Neuronal stem cell (in vitro differentiated cells): ENCODE measurements around the gene KRTAP10-1.

ENCODE experiments used
- DNase-seq: peaks from one replicate; pipeline ENCODE4 v3.0.0-alpha.2; 2013; ENCODE audit warnings: low spot score
- H2AFZ ChIP-seq: one replicate; pipeline ENCODE4 v1.6.1; 2013; ENCODE audit warnings: mild to moderate bottlenecking, low read length, inconsistent platforms
- H2AK5ac ChIP-seq: 2 replicates; pipeline ENCODE4 v1.6.1; 2013; ENCODE audit warnings: low read depth, mild to moderate bottlenecking, inconsistent platforms, low read length, moderate library complexity, mixed read lengths
- H2BK120ac ChIP-seq: 2 replicates; pipeline ENCODE4 v1.6.1; 2013; ENCODE audit warnings: low read depth, mild to moderate bottlenecking, inconsistent platforms, low read length, moderate library complexity, mixed read lengths
- H2BK12ac ChIP-seq: one replicate; pipeline ENCODE4 v1.6.1; 2013; ENCODE audit warnings: low read length, inconsistent platforms
- H2BK15ac ChIP-seq: 2 replicates; pipeline ENCODE4 v1.6.1; 2013; ENCODE audit warnings: mild to moderate bottlenecking, low read length, inconsistent platforms, mixed read lengths
- H2BK5ac ChIP-seq: one replicate; pipeline ENCODE4 v1.6.1; 2013; ENCODE audit warnings: inconsistent platforms, mild to moderate bottlenecking, low read length, moderate library complexity
- H3K14ac ChIP-seq: one replicate; pipeline ENCODE4 v1.6.1; 2013; ENCODE audit warnings: low read length, inconsistent platforms
- H3K18ac ChIP-seq: 2 replicates; pipeline ENCODE4 v1.6.1; 2013; ENCODE audit warnings: low read length, inconsistent platforms
- H3K23ac ChIP-seq: 2 replicates; pipeline ENCODE4 v1.6.1; 2013; ENCODE audit warnings: low read depth, mild to moderate bottlenecking, mixed read lengths, low read length, inconsistent platforms; ENCODE audit not compliant: poor library complexity
- H3K27ac ChIP-seq: replicated peaks from 3 replicates; pipeline ENCODE4 v1.5.1; 2013; ENCODE audit warnings: low read length, inconsistent platforms
- H3K27me3 ChIP-seq, 3 experiments: 2 replicates each; pipeline ENCODE4 v1.6.1; 2013; ENCODE audit warnings: low read length in 3 of 3, mild to moderate bottlenecking in 2 of 3, inconsistent platforms in 1 of 3, low read depth in 1 of 3, mixed read lengths in 1 of 3, moderate library complexity in 1 of 3; ENCODE audit not compliant: control insufficient read depth in 3 of 3, insufficient read depth in 3 of 3
- H3K36me3 ChIP-seq, 2 donors: replicated peaks in 1 of 2; 2 replicates each; pipeline ENCODE4 v1.6.1; 2013; ENCODE audit warnings: low read length in 2 of 2; ENCODE audit not compliant: control insufficient read depth in 2 of 2, insufficient read depth in 2 of 2
- H3K4ac ChIP-seq: 2 replicates; pipeline ENCODE4 v1.6.1; 2013; ENCODE audit warnings: inconsistent platforms, mild to moderate bottlenecking, low read length, moderate library complexity
- H3K4me1 ChIP-seq, 2 donors: 1 replicate in 1 of 2; 2 replicates in 1 of 2; pipeline ENCODE4 v1.6.1; 2013; ENCODE audit warnings: low read length in 2 of 2, low read depth in 1 of 2; ENCODE audit not compliant: control insufficient read depth in 2 of 2, insufficient read depth in 1 of 2
- H3K4me2 ChIP-seq: one replicate; pipeline ENCODE4 v1.6.1; 2013; ENCODE audit warnings: mild to moderate bottlenecking, low read length, inconsistent platforms; ENCODE audit not compliant: insufficient read depth, poor library complexity, severe bottlenecking
- H3K4me3 ChIP-seq, 2 donors: 2 replicates each; pipeline ENCODE4 v1.5.1; 2013; ENCODE audit warnings: low read length in 2 of 2, mild to moderate bottlenecking in 2 of 2, inconsistent platforms in 1 of 2, moderate library complexity in 1 of 2
- H3K79me1 ChIP-seq: one replicate; pipeline ENCODE4 v1.6.1; 2013; ENCODE audit warnings: low read depth, mild to moderate bottlenecking, inconsistent platforms, low read length, moderate library complexity
- H3K9ac ChIP-seq: one replicate; pipeline ENCODE4 v1.6.1; 2013; ENCODE audit warnings: mild to moderate bottlenecking, low read depth, low read length, inconsistent platforms; ENCODE audit not compliant: poor library complexity
- H3K9me3 ChIP-seq, 2 donors: replicated peaks in 1 of 2; 2 replicates each; pipeline versions ENCODE3 to v1.6.1; 2013; ENCODE audit warnings: low read length in 2 of 2, mild to moderate bottlenecking in 2 of 2, inconsistent platforms in 1 of 2, low read depth in 1 of 2, mixed read lengths in 1 of 2, moderate library complexity in 1 of 2; ENCODE audit not compliant: control insufficient read depth in 2 of 2, insufficient read depth in 1 of 2
- H4K8ac ChIP-seq: one replicate; pipeline ENCODE4 v1.6.1; 2013; ENCODE audit warnings: low read depth, mild to moderate bottlenecking, inconsistent platforms, low read length, moderate library complexity
- H4K91ac ChIP-seq: one replicate; pipeline ENCODE4 v1.6.1; 2013; ENCODE audit warnings: low read length, low read depth, mild to moderate bottlenecking, inconsistent platforms; ENCODE audit not compliant: poor library complexity
- WGBS, 2 donors: extraction: QIAGEN DNeasy Blood & Tissue Kit; methylation state at CpG; one replicate each; pipeline ENCODE4 v1.1.7; 2013; ENCODE audit warnings: missing lambda C conversion rate in 2 of 2, mixed read lengths in 1 of 2; ENCODE audit not compliant: insufficient read length in 2 of 2, insufficient replicate concordance in 1 of 2; ENCODE audit errors: extremely low coverage in 2 of 2; 5-methylcytosine and 5-hydroxymethylcytosine counted together

Gene KRTAP10-1

DNA sequence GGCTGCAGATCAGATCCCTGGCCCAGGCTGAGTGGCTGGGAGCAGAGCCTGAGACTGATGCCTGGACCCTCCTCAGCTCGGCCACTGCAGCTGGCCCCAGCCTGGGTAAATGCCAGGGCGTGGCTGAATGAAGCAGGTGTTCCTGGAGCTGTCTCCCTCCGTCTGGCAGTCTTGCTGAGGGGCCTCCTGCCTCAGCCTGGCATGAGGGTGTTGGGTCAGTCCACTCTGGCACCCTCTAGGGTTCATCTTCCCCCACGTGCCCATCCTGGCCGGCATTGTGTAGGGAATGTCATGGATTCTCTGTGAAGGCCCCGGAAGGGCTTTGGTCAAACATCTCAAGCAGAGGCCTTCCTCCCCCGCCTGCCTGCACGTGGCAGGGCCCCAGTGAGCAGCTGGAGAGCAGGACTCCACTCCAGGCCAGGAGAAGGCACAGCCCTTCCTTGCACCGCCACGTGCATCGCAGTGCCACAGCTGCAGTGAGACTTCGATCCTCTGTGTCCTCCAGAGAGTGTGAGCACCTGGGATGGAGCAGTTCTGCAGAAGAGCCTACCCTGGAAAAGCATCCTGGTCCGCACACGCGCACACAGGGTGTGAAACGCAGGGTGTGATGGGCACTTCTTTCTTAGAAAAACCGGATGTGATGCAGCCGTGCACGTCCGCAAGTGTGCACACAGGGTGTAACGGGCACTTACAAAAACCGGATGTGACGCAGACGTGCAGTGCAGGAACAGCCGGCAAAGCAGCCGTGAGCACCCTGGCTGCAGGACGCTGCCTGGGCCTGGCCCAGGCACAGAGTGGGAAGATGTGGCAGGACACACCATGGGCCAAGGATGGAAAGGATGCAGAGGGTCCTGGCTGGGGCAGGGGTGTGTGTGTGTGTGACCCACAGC lies 28.9 kb upstream of the KRTAP10-1 start:
- no peak overlapping the region for H3K4me2 ChIP-seq
- H3K79me1 ChIP-seq = no peaks in the 10 kb centered on the region
- H4K8ac ChIP-seq = no peak overlapping the region
- H2AFZ ChIP-seq = no peak overlapping the region
- no peak overlapping the region for H3K14ac ChIP-seq
- peak overlapping the region; percentile 75 for H2BK5ac ChIP-seq
- peak overlapping the region in 1 of 2 donors; percentile 11 for H3K4me3 ChIP-seq
- H3K18ac ChIP-seq = peak overlapping the region; percentile 90
- no peaks in the 10 kb centered on the region for H3K4me1 ChIP-seq
- H3K4ac ChIP-seq = peak overlapping the region; percentile 20
- H4K91ac ChIP-seq = no peak overlapping the region
- H3K36me3 ChIP-seq = no peaks in the 10 kb centered on the region
- peak overlapping the region; percentile 80 for H3K23ac ChIP-seq
- H3K9ac ChIP-seq = no peak overlapping the region
- H2BK15ac ChIP-seq = no peak overlapping the region
- no CpG with 5 or more reads among the region's 27 CpGs for WGBS, 2 donors
- no peak overlapping the region for H3K27ac ChIP-seq
- DNase-seq = no peak
- peak overlapping the region; percentile 30 for H2BK120ac ChIP-seq
- H2BK12ac ChIP-seq = no peak overlapping the region
- peak overlapping the region; percentile 96 for H2AK5ac ChIP-seq
- H3K27me3 ChIP-seq = no peaks in the 10 kb centered on the region
- H3K9me3 ChIP-seq = peaks cover 4 to 10% of the 10 kb centered on the region in 2 donors

DNA sequence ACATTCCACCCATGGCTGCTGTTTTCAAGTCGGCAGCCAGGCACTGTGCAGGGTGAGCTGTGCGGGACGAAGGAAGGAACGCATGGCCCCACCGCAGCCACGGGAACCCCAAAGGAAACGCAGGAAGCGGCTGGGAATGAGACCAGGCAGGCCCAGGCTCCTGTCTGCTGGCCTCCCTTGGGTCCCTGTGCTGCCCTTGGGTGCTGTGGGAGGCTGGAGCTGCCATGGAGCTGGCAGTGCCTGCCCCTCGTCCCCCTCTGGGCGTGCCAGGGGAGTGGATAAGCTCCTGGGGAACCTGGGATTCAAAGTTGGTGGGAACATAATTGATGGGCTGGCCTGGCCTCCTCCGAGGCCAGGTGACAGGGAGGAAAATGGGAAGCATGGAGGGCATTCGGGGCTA lies 28.3 kb upstream of the KRTAP10-1 start:
- H2AFZ ChIP-seq = no peak overlapping the region
- no peak overlapping the region for H3K9ac ChIP-seq
- peak overlapping the region; percentile 96 for H2AK5ac ChIP-seq
- peak overlapping the region; percentile 89 for H3K4ac ChIP-seq
- peaks cover 4 to 10% of the 10 kb centered on the region in 2 donors for H3K9me3 ChIP-seq
- H3K79me1 ChIP-seq = no peaks in the 10 kb centered on the region
- peak overlapping the region; percentile 75 for H2BK5ac ChIP-seq
- no peaks in the 10 kb centered on the region for H3K4me1 ChIP-seq
- no peak overlapping the region for H2BK12ac ChIP-seq
- H3K4me3 ChIP-seq = no peak overlapping the region
- peak overlapping the region; percentile 90 for H3K18ac ChIP-seq
- H4K8ac ChIP-seq = no peak overlapping the region
- no peak overlapping the region for H4K91ac ChIP-seq
- H3K4me2 ChIP-seq = no peak overlapping the region
- H2BK120ac ChIP-seq = no peak overlapping the region
- peak overlapping the region; percentile 80 for H3K23ac ChIP-seq
- H3K14ac ChIP-seq = peak overlapping the region; percentile 63
- H3K36me3 ChIP-seq = no peaks in the 10 kb centered on the region
- no peak for DNase-seq
- WGBS, 2 donors = no CpG with 5 or more reads among the region's 12 CpGs
- no peak overlapping the region for H3K27ac ChIP-seq
- H2BK15ac ChIP-seq = peak overlapping the region; percentile 89
- H3K27me3 ChIP-seq = no peaks in the 10 kb centered on the region

DNA sequence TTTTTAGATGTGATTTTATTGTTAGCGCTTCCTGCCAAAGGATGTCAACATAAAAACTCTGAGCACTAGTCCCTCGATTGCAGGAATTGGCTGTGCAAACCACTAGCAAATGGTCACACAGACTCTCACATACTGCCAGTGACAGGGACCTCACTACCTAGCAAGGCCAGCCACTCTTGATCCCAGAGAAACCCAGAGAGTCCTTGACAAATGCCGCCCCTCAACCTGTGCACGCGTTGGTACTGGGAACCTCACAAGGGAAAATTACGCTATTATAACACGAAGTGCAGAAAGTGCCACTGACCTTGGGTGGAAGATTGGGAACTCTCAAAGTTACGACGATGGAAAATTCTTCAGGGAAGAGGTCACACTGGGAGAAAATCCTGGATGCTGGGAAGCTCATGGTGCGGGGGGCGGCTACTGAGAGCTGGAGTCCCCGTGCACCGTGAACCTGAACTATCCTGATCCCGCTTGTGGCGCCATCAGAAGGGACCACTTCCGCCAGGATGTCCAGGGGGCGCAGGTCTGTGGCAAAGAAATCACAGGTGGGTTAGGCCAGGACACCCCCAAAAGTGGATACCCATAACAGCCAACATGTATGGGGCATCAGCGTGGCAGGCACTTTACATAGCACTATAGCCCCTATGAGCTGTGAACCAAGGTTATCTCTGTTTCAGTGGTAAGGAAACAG lies 27.6 kb upstream of the KRTAP10-1 start:
- peak overlapping the region; percentile 75 for H2BK5ac ChIP-seq
- no peak overlapping the region for H4K8ac ChIP-seq
- H3K27me3 ChIP-seq = no peaks in the 10 kb centered on the region
- no peaks in the 10 kb centered on the region for H3K36me3 ChIP-seq
- H2BK12ac ChIP-seq = no peak overlapping the region
- no peaks in the 10 kb centered on the region for H3K4me1 ChIP-seq
- H2AK5ac ChIP-seq = peak overlapping the region; percentile 96
- WGBS, 2 donors = no CpG with 5 or more reads among the region's 18 CpGs
- H3K4ac ChIP-seq = no peak overlapping the region
- no peak overlapping the region for H3K9ac ChIP-seq
- H3K18ac ChIP-seq = peak overlapping the region; percentile 90
- H2BK15ac ChIP-seq = peak overlapping the region; percentile 89
- H2AFZ ChIP-seq = no peak overlapping the region
- H3K27ac ChIP-seq = no peak overlapping the region
- peak overlapping the region; percentile 63 for H3K14ac ChIP-seq
- H3K23ac ChIP-seq = peak overlapping the region; percentile 80
- no peak overlapping the region for H4K91ac ChIP-seq
- no peaks in the 10 kb centered on the region for H3K79me1 ChIP-seq
- H3K4me3 ChIP-seq = no peak overlapping the region
- peaks cover 4 to 10% of the 10 kb centered on the region in 2 donors for H3K9me3 ChIP-seq
- DNase-seq = no peak
- H3K4me2 ChIP-seq = no peak overlapping the region
- H2BK120ac ChIP-seq = no peak overlapping the region

DNA sequence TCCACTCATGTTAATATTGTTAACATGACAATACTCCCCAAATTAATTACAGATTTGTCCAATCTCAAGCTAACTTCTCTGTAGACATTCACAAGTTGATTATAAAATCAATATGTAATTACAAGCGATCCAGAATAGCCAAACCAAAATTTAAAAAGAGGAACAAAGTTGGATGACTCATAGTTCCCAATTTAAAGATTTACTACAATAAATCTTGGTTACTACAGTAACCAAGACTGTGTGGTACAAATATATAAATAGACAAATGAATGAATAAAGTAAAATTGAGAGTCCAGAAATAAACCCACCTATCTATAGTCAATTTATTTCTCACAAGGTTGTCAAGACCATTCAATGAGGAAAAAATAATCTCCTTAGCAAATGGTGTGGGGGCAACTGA lies 26.4 kb upstream of the KRTAP10-1 start:
- no peaks in the 10 kb centered on the region for H3K4me1 ChIP-seq

More for the DNA sequence above, 26.4 kb upstream of the KRTAP10-1 start:
- H4K91ac ChIP-seq = no peak overlapping the region
- H3K27ac ChIP-seq = no peak overlapping the region
- WGBS, 2 donors = no CpG with 5 or more reads among the region's 1 CpG
- H3K23ac ChIP-seq = no peak overlapping the region
- peaks cover 3 to 4% of the 10 kb centered on the region in 2 donors for H3K9me3 ChIP-seq
- H3K27me3 ChIP-seq = no peaks in the 10 kb centered on the region
- H3K14ac ChIP-seq = no peak overlapping the region
- no peak overlapping the region for H2AFZ ChIP-seq
- no peak overlapping the region for H3K4ac ChIP-seq
- H2BK5ac ChIP-seq = no peak overlapping the region
- no peak overlapping the region for H4K8ac ChIP-seq
- no peak overlapping the region for H3K4me2 ChIP-seq
- H2BK12ac ChIP-seq = no peak overlapping the region
- no peak overlapping the region for H2BK15ac ChIP-seq
- H2AK5ac ChIP-seq = no peak overlapping the region
- no peaks in the 10 kb centered on the region for H3K79me1 ChIP-seq
- H3K9ac ChIP-seq = no peak overlapping the region
- H2BK120ac ChIP-seq = no peak overlapping the region
- H3K4me3 ChIP-seq = no peak overlapping the region
- no peaks in the 10 kb centered on the region for H3K36me3 ChIP-seq
- H3K18ac ChIP-seq = no peak overlapping the region
- DNase-seq = no peak
